Liver (tissue), 9 donors: ENCODE data around the gene PDLIM4. TPM values are rescaled to one million over a fixed set of nuclear protein-coding genes. Genes with fewer than 3 reads are reported as not detected.

ENCODE experiments used
- DNase-seq: peaks from one replicate; pipeline ENCODE4 v3.0.0-alpha.2; 2017; ENCODE audit warnings: low spot score
- H3K27ac ChIP-seq, 2 donors: one replicate each; pipeline ENCODE4 v1.7.0; 2013; ENCODE audit warnings: inconsistent platforms in 2 of 2, low read length in 2 of 2, control low read depth in 1 of 2, low read depth in 1 of 2, mild to moderate bottlenecking in 1 of 2
- H3K27me3 ChIP-seq, 4 donors: one replicate each; pipeline versions ENCODE4 v1.6.1 to v1.7.0; 2013; ENCODE audit warnings: low read length in 3 of 4, inconsistent platforms in 1 of 4, mild to moderate bottlenecking in 1 of 4, moderate library complexity in 1 of 4; ENCODE audit not compliant: control insufficient read depth in 4 of 4, insufficient read depth in 4 of 4
- H3K36me3 ChIP-seq, 4 donors: one replicate each; pipeline versions ENCODE4 v1.6.1 to v1.7.0; 2013; ENCODE audit warnings: low read length in 3 of 4, mild to moderate bottlenecking in 3 of 4, low read depth in 1 of 4, moderate library complexity in 1 of 4; ENCODE audit not compliant: control insufficient read depth in 4 of 4, insufficient read depth in 3 of 4
- H3K4me1 ChIP-seq, 4 donors: one replicate each; pipeline versions ENCODE4 v1.6.1 to v1.7.0; 2013; ENCODE audit warnings: low read length in 3 of 4, mild to moderate bottlenecking in 3 of 4, moderate library complexity in 1 of 4; ENCODE audit not compliant: control insufficient read depth in 4 of 4, insufficient read depth in 4 of 4
- H3K4me3 ChIP-seq, 3 donors: one replicate each; pipeline versions ENCODE4 v1.6.1 to v1.7.0; 2013; ENCODE audit warnings: low read length in 3 of 3, control low read depth in 1 of 3, low read depth in 1 of 3, mild to moderate bottlenecking in 1 of 3
- H3K9ac ChIP-seq, 2 donors: one replicate each; pipeline ENCODE4 v1.7.0; 2013; ENCODE audit warnings: low read length in 2 of 2, mild to moderate bottlenecking in 2 of 2, moderate library complexity in 2 of 2, control low read depth in 1 of 2, low read depth in 1 of 2
- H3K9me3 ChIP-seq, 4 donors: one replicate each; pipeline versions ENCODE4 v1.6.1 to v1.7.0; 2013; ENCODE audit warnings: low read length in 3 of 4; ENCODE audit not compliant: control insufficient read depth in 4 of 4
- ATF3 ChIP-seq: IDR thresholded peaks from 2 replicates; pipeline ENCODE4 v1.6.1; 2016; ENCODE audit warnings: antibody characterized with exemption
- CTCF ChIP-seq: fragments of 150-350 bp; IDR thresholded peaks from 2 replicates; pipeline ENCODE4 v1.5.1; 2017; ENCODE audit warnings: improper control_type of control experiment, low read depth, low read length; ENCODE audit not compliant: missing input control
- FOXA2 ChIP-seq: IDR thresholded peaks from 2 replicates; pipeline ENCODE4 v1.6.1; 2016; ENCODE audit warnings: antibody characterized with exemption
- HNF4A ChIP-seq, 2 donors: conservative IDR thresholded peaks; 2 replicates each; pipeline ENCODE4 v1.6.1; 2016; ENCODE audit warnings: antibody characterized with exemption in 2 of 2, mild to moderate bottlenecking in 2 of 2
- HNF4G ChIP-seq: IDR thresholded peaks from 2 replicates; pipeline ENCODE4 v1.6.1; 2016; ENCODE audit warnings: antibody characterized with exemption
- JUND ChIP-seq, 2 donors: IDR thresholded peaks; 2 replicates each; pipeline ENCODE4 v1.6.1; 2016; ENCODE audit warnings: antibody characterized with exemption in 2 of 2
- NR2F2 ChIP-seq: IDR thresholded peaks from 2 replicates; pipeline ENCODE4 v1.6.1; 2016; ENCODE audit warnings: antibody characterized with exemption
- RAD21 ChIP-seq, 2 donors: IDR thresholded peaks; 2 replicates each; pipeline ENCODE4 v1.6.1; 2016; ENCODE audit warnings: antibody characterized with exemption in 2 of 2, mild to moderate bottlenecking in 2 of 2
- REST ChIP-seq: IDR thresholded peaks from 2 replicates; pipeline ENCODE4 v1.6.1; 2016; ENCODE audit warnings: antibody characterized with exemption, mild to moderate bottlenecking
- RXRA ChIP-seq, 2 donors: IDR thresholded peaks; 2 replicates each; pipeline ENCODE4 v1.6.1; 2017 to 2018; ENCODE audit warnings: antibody characterized with exemption in 2 of 2, mild to moderate bottlenecking in 1 of 2
- SP1 ChIP-seq: IDR thresholded peaks from 2 replicates; pipeline ENCODE4 v1.6.1; 2018; ENCODE audit warnings: antibody characterized with exemption, mild to moderate bottlenecking
- TAF1 ChIP-seq: conservative IDR thresholded peaks from 2 replicates; pipeline ENCODE4 v1.6.1; 2016; ENCODE audit warnings: antibody characterized with exemption, mild to moderate bottlenecking
- YY1 ChIP-seq: IDR thresholded peaks from 2 replicates; pipeline ENCODE4 v1.6.1; 2016; ENCODE audit warnings: antibody characterized with exemption, mild to moderate bottlenecking
- WGBS: extraction: QIAGEN DNeasy Blood & Tissue Kit; methylation state at CpG from one replicate; pipeline ENCODE4 v1.1.7; 2013; 5-methylcytosine and 5-hydroxymethylcytosine counted together
- polyA plus RNA-seq, 2 donors: library from polyadenylated mRNA; stranded (reverse) in 1 of 2; unstranded in 1 of 2; fragments of 200-250 nt in 1 of 2; fragments of >200 nt in 1 of 2; fragmentation: Nextera tagmentation in 1 of 2; extraction: Ambion mirVana in 1 of 2; gene quantifications; one replicate each; pipeline versions ENCODE4 v1.2.1 to v1.2.3, GENCODE V29; 2013 to 2015
- total RNA-seq, 2 donors: library from RNA; depleted of rRNA; stranded (reverse); fragments of >200 nt; gene quantifications; one replicate each; pipeline ENCODE4 v1.2.3, GENCODE V29; 2014
- donor health status: healthy.
- donor health status: healthy.
- donor health status: healthy.
- donor health status: healthy.
- donor health status: healthy.

Gene PDLIM4
- total and polyA plus RNA-seq, 4 donors: 0.25 to 0.93 (median 0.65) TPM

- H3K9ac ChIP-seq: no peak overlapping the region
- TF ChIP-seq TAF1: no peak
- TF ChIP-seq HNF4G: no peak
- no peak for TF ChIP-seq NR2F2
- no peaks in the 10 kb centered on the region for H3K27me3 ChIP-seq
- H3K36me3 ChIP-seq: no peaks in the 10 kb centered on the region
- no peak overlapping the region for H3K27ac ChIP-seq
- no peaks in the 10 kb centered on the region for H3K9me3 ChIP-seq
- no peak for DNase-seq
- no peak overlapping the region for H3K4me3 ChIP-seq
- WGBS: 96% methylated on average over 1 of the region's 1 CpG
- H3K4me1 ChIP-seq: peaks cover 0 to 11% (median 0%) of the 10 kb centered on the region in 4 donors
Measured at GRCh38 chr5:132270335-132270665, 12.8 kb downstream of the PDLIM4 start.

- Histone ChIP-seq H3K9ac (no peak overlapping the region), H3K4me3 (no peak overlapping the region), H3K27ac (no peak overlapping the region), H3K4me1 (peaks cover 0 to 11% (median 0%) of the 10 kb centered on the region in 4 donors), H3K36me3 (no peaks in the 10 kb centered on the region), H3K9me3 (no peaks in the 10 kb centered on the region), H3K27me3 (no peaks in the 10 kb centered on the region)
- TF ChIP-seq RAD21 (IDR thresholded peaks at IDR 0.05): no peak
- TF ChIP-seq HNF4A (conservative IDR thresholded peaks at IDR 0.05): no peak
- no peak for TF ChIP-seq JUND (IDR thresholded peaks at IDR 0.05)
- no peak for TF ChIP-seq SP1
- no peak for TF ChIP-seq REST
- no peak for TF ChIP-seq YY1
- TF ChIP-seq RXRA (IDR thresholded peaks at IDR 0.05): no peak
- no peak for TF ChIP-seq NR2F2
- no peak for TF ChIP-seq CTCF
- TF ChIP-seq ATF3: no peak
- TF ChIP-seq FOXA2: no peak
- peak; percentile 32 for DNase-seq
- 98% methylated on average over 6 of the region's 6 CpGs for WGBS
Measured at GRCh38 chr5:132270706-132271105, 13.2 kb downstream of the PDLIM4 start.
